ENCODE results near the gene GPC6.

GPC6 gene

GRCh38 chr13:93231867-93232266 is 5.3 kb downstream of the GPC6 start:
- no peak for DNase-seq

GRCh38 chr13:93233997-93234416 is 7.4 kb downstream of the GPC6 start:
- DNase-seq: no peak

GRCh38 chr13:93234459-93234858 is 7.9 kb downstream of the GPC6 start:
- DNase-seq: no peak

- no peak for DNase-seq
Observed at GRCh38 chr13:93235258-93236015, 8.8 kb downstream of the GPC6 start.

DNA sequence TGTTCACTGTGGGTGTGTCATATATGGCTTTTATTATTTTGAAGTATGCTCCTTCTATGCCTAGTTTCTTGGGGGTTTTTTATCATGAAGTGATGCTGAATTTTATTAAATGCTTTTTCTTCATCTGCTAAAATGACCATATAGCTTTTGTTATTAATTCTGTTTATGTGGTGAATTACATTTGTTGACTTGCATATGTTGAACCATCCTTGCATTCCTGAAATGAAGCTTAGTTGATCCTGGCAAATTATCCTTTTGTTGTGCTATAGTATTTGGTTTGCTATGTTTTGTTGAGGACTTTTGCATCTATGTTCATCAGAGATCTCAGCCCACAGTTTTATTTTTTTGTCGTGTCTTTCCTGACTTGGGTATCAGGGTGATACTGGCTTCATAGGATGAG is 12.1 kb downstream of the GPC6 start:
- DNase-seq: no peak

DNA sequence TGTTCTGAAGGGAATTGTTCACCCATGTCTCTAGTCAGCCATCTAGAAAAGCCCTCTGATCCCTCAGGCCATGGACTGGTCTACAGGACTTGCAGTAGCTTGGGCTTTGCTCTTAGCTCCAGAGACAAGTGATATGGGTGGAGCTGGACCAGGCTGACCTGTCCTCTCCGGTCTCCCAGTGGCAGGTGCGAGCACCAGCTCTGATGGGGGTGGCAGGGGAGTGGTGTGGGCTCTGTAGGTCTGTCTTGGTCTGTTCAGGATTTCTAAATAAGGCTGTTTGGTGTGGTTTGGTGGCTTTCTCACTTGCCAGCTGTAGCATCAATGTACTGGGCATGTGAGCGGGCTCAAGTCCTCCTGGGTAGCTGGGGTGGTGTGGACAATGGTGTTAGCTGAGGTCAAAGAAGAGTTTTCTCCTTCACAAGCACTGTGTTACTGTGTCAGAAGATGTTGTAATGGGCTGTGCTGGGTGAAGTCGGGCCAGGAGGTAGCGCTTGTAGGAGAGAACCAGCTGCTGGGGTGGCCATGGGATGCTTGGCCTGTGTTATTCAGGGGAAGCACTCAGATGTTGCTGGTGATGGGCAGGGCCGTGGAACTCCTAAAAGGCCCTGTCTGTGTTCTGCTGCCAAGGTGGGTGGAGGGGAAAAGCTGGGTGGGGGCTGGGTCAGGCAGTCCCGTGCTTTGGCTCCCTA is 16.9 kb downstream of the GPC6 start:
- no peak for DNase-seq

- DNase-seq: no peak
Observed at GRCh38 chr13:93244141-93244917, 17.7 kb downstream of the GPC6 start.

DNA sequence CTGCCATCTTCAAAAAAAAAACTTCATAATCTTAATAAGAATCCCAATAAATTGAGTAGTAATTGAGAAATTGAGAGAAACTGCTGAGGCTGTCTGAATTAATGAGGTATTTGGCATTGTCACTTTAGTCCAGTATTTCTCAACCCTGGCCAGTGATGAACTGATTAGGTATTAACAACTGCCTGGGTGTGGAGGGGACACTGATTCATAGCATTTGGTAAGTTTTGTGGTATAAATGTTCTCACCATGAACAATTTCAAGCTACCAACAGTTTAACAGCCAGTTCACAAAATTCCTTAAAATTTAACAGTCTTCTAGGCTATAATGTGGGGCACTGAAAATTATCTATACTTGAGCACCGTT is 18.3 kb downstream of the GPC6 start:
- no peak for DNase-seq

- DNase-seq: no peak
Observed at GRCh38 chr13:93246069-93246468, 19.5 kb downstream of the GPC6 start.

DNA sequence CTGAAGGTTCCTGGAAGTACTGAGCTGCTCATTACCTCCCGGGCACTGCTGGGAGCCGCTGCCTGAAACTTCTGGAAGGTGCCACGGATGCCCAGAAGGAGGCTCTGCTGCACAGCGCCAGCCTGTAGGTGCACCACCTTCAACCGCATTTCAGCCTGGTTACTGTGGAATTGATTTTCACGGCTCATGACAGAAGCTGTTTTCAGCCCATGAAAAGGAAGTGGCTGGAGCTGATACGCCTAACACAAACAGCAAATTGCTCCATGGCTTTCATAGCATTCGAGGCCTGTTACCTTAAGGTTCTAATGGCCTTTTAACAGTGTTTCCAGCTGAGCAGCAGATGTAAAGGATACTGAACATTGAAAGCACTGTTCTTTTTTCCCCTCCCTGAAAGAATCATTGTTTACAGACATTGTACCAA is 22.0 kb downstream of the GPC6 start:
- DNase-seq: no peak

DNA sequence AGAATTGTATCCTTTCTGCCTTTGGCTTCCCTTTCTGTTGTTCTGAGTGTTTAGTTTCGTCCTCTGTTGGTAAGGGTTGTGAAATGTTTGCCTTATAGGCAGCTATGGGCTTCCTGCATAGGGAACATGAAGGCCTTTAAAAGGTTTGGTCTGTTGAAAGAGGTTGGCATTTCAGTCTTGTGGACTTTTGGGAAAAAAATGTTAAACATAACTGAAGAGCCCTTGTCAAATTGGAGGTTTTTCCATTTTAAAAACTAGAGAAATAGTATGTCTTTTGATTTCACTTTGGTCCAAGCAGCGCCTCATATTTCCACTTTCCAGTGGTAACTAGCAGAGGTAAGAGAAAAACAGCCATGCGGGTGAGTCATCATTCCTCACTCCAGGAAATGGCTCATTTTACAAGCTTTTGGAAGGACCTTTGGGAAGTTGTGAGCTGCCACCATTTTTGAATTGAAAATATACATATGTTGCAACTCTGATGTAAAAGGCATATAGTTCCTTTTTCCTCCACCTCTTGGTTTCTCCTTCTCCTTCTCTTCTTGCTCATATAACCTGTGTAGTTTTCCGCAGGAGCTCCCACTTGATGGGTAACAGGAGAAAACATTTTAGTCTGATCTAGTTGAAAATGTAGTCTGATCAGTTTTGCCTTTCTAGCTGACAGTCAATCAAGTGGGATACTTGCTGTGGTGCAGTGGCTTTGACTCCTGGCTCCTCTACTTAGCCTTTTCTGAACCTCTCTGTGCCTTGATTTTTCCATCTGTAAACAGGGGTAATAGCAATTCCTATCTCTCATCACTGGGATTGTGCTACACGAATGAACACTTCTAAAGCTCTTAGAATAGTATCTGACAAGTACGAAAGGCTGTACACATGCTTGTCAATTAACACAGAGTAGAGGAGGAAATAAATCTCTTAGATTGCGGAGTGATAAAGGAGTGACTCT is 23.0 kb downstream of the GPC6 start:
- DNase-seq: no peak

DNA sequence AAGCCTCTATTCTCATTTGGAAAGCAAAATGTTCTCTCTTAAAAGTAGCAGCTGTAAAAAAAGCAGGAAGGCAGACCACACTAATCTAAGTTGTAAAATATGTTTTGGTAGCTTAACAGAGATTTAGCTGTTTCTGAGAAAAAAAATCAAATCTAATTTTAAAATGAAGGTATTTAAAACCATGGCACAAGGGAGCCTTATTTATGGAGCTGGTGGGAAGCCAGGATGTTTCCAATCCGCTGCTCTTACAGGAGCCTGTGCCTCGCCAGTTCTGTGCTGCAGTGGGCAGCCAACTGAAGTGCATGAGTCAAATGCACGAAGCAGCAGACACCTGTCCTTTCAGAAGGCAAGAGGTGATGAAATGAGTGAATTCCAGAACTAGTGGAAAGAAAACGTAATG is 28.2 kb downstream of the GPC6 start:
- no peak for DNase-seq

- no peak for DNase-seq
Observed at GRCh38 chr13:93256998-93257397, 30.4 kb downstream of the GPC6 start.

DNA sequence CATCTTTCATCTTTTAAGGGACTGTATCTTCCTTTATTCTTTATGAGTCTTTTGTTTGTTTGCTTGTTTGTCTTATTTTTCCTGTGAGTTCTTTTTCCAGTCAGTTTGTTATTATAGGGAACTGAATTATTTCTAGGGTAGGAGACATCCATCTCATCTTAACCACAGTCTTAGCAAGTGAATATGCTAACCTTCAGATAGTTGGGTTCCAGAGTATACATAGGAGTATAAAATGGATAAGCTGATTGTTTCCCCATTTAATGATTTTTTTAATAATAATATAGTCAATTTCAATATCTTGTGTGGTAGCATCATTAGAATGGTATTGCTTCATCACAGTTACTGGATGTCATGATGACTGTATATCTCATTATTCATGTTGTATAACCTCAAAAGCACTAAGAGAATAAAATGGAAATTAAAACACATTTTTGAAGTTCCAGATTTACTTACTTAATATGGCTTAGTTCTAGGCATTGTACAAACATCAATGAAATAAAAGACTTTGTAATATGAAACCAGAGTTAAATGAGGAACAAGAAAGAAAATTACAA is 33.0 kb downstream of the GPC6 start:
- no peak for DNase-seq

DNA sequence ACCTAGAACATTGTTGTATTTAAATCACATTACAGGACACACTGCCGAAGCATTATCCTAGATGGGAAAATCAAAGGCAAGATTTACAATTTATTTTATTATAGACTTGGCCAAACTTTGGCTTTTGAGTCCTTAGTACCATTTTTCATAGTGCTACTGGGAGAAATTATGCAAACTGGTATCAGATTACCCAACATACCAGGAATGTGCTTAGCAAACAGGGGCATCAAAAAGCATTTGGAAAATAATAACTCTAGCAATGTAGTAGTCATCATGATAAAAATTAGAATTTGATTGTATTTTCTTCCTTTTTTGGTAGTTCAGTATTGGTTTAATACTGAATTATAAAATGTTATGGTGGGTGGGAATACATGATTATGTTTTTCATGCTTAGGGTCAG is 34.0 kb downstream of the GPC6 start:
- DNase-seq: no peak

GRCh38 chr13:93262729-93263345 is 36.2 kb downstream of the GPC6 start:
- no peak for DNase-seq

DNA sequence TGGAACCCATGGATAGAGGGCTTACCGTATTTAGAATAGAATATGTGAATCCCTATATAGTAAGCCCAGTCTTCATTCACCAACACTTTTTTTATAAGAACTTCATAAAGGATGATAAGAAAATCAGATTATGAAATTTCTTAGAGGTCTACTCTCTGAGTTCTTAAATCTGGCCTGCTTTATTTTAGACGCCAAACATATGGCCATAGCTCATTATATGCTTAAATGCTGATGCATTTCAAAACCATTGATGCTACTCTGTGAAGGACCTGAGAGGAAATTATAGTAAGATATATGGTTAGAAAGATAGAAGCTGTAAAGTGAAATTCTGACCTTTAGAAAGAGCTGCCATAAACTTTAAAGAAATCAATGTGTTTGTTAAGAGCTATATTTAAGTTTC is 38.3 kb downstream of the GPC6 start:
- DNase-seq: no peak

- DNase-seq: no peak
Observed at GRCh38 chr13:93265800-93266199, 39.2 kb downstream of the GPC6 start.

DNA sequence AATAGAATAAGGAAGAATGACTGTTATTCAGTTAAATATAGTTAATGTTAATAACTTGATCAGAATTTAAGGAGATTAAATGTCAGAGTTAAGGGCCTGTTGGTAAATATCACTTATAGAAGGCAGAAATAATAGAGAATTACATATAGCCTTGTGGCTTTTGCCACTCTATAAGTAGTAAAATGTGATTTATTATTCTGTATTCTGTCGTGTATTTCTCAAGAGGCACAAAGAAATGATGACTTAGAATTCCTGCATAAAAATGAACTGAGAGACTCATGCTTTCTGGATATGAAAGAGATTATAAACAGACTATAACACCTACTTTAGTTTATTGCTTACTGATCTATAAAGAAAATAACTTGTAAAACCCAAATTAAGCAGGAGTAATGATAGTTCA is 40.1 kb downstream of the GPC6 start:
- DNase-seq: no peak

DNA sequence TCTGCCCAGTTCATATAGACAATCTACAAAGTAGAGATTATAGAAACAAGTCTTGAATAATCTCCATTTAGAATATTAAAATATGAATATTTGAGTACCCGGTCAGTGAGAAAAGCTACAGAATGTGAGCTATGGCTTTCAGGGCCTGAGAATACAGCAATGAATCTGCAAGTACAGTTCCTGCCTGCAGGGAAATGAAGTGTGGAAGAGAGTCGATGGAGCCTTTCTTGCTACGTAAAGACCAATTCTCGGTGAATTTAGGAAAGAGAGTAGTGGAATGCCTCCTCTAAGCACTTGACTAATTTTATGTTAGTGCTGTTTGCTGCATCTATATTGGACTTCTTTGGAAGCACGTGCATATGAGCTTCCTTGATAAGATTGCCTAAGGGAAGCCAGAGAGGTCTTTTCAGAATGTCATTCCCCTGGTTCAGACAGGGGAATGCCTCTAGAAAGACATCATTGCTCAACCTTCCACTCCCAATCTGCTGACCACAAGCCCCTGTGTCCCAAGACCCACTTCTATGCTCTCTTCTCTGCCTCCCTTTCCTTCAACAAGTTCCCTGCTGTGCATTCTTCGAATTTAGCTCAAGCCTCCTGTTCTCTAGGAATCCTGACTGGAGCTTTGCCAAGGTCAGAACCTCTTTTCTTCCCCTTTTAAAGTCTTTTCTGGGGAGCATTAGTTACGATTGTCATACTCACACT is 41.9 kb downstream of the GPC6 start:
- no peak for DNase-seq

All from stimulated activated CD4-positive, alpha-beta T cell treated with anti-CD3 and anti-CD28 coated beads, Interleukin-4, amount 100 ng/mL, for 24 hours (primary cell).